IPS-NIHi7 (cell line): ENCODE data around the gene CSNK2A3.
A peak's percentile ranks its signal among the peaks of the same experiment; 100 is the strongest.

Source experiments
- DNase-seq: peaks from one replicate; pipeline ENCODE4 v3.0.0; 2012; ENCODE audit warnings: mixed read lengths; ENCODE audit errors: extremely low spot score

The CSNK2A3 gene

GRCh38 chr11:11335043-11335442 is 18.0 kb downstream of the CSNK2A3 start:
- DNase-seq, result no peak

DNA sequence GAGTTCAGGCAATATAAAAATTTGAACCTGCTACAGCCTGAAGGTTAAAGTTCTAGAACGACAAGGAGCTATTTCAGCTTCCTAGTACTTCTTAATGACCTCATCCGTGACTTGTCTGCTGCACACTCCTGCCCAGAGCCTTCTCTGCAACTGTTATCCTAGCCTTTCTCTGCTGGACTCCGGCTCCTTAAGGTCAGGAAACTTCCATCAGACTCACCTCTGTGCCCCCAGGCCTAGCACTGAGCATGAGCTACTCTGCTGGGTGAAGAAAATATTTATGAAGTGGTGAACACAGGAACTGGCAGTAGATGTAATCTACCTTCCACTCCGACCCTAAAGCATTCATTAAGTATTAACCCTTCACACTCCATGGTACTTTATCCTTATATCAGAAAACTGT is 18.4 kb downstream of the CSNK2A3 start:
- no peak for DNase-seq

DNA sequence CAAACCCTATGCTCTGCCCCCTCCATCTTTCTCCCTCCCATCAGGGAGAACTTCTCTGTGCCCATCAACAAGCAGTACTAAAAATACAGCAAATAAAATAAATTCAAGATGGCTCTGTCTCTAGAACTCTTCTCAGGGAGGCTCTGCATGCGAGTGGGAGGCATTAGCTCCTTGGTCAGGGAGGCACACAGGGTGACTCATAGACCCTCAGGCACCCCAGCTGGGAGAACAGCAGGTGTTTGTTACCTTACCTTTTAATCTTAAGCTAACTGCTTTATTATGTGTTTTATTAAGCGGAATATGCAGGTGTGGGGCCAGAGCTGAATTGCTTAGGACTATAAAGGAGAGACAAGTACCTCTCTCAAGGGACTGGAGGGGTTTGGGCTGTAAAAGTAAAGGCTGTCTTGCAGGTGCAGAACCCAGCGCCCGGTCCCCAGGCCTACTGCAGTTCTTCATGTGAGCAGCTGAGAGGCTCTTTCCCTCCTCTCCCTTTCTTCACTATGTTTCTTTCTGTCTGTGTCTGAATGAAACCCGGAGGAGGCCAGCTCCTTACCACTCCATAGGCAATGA is 20.8 kb downstream of the CSNK2A3 start:
- peak; percentile 31 for DNase-seq

DNA sequence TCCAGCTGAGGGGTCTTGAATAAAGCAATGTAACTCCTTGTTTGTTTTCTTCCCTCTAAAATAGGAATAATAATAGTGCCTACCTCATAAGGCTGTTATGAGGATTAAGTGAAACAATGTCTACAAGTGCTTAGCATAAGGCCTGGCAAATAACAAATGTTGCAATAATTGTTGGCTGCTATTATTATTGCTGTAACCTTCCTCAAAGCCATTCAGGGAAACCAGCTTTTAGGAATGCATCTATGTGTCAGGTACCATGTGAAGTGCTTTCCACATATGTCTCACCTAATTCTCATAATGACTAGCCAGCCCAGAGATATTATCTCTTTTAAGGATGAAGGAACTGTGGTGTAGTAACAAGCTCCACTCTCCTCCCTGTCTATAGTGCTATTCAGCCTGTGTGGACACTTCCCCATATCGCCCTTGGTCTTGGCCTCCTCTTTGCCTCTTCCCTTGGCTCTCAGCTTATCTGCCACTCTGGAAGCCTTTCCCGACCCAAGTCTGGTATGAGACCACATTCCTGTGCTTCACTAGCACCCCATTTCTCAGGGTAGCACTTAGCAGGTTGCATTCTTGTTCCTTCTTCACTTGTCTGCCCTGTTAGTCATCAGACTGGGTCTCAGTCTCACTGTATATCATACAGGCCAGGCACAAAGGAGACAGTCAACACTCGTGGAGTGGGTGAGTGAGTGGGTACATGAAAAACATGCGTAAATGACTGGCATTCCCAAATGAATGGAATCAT is 23.8 kb downstream of the CSNK2A3 start:
- DNase-seq, result no peak

- DNase-seq, result no peak
These were observed 29.0 kb downstream of the CSNK2A3 start for GRCh38 chr11:11324090-11324489.

GRCh38 chr11:11322101-11322500 is 30.9 kb downstream of the CSNK2A3 start:
- DNase-seq, result no peak

DNA sequence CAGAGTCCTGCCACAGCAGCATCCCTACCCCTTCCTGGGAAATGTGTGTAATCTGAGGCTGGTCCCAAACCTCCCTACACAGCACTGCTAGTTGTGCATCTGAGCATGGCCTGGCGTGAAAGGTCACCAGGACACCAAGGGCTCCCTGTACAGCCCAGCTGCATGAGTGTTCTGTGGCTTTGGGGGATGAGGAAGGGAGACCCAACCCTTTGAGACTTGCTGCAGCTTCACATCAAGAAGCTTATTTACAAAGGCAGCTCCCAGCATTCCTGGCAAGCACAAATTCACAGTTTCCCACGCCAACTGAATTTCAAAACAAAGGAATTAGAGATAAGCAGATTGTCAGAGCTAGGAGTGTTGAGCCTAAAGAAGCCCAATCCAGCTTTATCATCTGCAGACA is 32.2 kb downstream of the CSNK2A3 start:
- no peak for DNase-seq

DNA sequence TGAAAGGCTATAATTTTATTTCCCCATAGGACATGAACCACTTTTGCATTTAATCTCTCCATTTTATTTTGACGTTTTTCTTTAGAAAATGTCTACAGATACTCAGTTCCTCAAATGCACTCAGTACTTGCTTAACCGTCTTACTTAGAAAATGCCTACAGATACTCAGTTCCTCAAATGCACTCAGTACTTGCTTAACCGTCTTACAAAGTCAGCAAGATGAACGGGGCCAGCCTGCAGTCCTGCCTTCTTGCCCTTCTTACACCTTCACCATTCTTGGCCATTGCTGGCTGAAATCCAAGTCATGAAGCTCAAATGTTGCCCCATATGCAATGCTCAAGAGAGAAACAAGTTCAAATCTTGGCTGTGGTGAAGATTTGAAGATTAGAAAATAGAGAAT is 34.1 kb downstream of the CSNK2A3 start:
- no peak for DNase-seq

GRCh38 chr11:11318461-11318860 is 34.6 kb downstream of the CSNK2A3 start:
- no peak for DNase-seq

DNA sequence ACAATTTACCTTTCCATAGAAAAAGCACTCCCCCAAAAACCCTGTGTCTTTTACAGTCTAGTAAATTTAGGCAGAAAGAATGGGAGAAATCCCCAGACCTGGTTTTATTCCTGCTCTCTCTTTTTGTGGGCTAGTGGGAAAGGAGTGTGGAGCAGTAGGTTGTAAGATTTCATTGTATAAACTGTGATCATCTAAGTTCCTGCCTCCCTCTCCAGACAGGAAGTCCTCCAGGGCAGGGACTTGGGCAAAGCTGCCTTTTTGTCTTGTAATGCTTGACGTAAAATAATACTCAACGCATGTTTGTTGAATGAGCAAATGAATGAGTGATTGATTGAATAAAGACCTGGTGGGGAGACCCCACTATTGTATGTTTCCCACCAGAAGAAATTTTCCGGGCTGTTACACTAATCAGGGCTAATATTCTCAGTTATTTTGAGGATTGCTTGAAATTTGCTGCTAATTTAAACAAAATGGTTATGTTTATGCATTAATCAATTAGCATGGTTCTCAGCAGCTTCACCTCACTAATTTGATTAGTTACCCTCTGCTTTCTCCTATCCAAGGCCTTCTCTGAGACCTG is 36.3 kb downstream of the CSNK2A3 start:
- DNase-seq, result no peak

DNA sequence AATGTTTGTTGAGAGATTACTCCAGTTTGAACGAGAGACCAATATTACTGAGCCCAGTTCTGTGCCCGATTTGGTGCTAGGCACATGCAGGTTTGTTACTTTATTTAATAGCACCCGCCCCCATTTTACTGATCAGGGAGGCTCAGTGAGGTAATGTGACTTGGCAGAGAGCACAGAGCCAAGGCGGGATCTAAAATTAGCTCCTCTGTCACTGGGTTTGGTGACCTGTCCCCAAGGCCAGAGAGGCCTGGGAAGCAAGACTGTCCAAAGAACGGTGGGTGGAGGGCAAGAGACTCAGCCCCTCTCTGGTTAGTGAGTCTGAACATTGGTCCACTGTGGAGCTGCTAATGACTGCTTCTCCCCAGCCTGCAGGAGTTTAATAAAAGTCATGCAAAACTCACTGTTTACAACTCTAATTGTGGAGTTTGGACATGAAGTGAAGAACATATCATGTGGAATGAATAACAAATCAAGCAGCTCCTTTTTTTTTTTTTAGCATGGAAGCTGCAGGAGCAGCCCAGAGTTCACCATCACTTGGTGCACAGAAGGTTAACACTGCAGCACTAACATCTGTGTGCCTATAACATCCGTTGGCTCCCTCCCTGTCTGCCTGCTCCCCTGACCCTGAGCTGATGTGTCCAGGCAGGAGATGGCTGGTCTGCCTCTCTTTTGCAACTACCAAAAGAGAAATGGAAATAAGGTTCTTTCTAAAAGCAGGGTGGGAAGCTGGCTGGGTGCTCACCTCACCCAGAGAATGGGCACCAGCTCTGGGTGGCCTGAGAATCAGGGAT is 39.0 kb downstream of the CSNK2A3 start:
- no peak for DNase-seq

DNA sequence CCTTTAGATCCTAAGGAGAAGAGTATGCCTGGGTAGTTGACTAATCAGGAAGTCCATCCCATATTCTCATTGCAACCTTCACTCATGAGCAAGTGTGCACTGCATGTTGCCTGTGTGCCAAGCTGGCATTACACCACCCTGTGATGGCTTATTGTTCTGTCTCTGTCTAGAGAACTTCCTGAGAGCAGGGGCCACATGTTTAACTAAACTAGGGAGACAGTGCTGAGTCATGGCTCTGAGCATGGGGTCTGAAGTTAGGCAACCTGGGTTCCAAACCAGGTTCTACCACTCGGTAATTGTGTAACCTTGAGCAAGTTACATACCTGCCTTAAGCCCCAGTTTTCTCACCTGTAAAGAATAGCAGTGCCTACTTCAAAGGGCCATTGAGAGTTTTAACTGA is 39.6 kb downstream of the CSNK2A3 start:
- no peak for DNase-seq

DNA sequence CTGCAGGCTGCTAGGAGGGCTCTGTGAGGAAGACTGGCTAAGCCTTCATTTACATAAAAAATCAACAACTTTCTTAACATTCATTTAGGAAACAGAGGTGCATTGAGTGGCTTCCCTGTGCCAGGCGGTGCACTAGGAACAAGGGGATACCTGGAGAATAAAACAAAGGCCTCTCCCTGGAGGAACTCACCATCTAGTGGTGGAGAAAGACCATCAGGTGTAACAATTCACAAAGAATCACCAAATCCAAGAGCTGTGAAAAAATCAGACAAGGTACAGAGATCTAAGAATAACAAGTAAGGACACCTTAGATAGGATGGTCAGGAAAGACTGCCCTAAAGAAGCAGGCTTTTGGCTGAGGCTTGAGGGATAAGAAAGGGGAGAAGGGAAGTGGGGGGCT is 40.3 kb downstream of the CSNK2A3 start:
- peak; percentile 37 for DNase-seq

DNA sequence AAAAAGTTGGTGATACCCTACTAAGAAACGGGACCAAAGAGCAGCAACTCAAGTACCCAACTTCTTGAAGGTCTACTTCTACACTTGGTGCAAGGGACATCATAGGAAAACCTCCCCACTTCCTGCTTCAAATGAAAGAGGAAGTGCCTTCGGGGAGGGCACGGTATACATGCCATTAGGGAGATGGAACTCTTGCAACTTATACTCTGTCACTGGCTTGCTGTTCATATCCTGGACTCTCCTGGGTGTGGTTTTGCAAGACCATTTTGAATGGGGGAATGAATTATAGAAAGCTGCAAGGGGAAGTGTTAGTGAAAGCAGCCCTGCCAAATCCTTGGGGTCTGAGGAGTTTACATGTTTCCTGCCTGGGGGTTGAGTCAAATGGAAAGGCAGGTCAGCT is 41.9 kb downstream of the CSNK2A3 start:
- DNase-seq, result no peak

DNA sequence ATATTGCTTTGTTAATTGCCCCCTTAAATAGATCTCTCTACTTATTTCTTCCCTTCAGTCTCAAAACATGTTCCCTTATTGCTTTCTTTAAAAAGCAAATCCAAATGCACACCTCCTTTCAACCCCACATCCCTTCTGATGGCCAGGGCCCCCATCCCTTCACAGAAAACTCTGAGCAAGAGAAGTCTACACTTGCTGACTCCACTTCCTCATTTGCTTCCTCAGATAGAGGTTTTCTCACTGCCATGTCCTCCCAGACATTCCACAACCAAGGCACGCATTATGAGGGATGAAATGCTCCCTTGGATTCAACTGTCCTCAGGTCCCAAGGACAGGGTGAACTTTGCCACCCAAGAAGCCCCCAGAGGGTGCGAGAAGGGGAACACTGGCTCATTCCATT is 43.1 kb downstream of the CSNK2A3 start:
- DNase-seq, result no peak

- DNase-seq, result no peak
These were observed 44.8 kb downstream of the CSNK2A3 start for GRCh38 chr11:11308249-11308648.

DNA sequence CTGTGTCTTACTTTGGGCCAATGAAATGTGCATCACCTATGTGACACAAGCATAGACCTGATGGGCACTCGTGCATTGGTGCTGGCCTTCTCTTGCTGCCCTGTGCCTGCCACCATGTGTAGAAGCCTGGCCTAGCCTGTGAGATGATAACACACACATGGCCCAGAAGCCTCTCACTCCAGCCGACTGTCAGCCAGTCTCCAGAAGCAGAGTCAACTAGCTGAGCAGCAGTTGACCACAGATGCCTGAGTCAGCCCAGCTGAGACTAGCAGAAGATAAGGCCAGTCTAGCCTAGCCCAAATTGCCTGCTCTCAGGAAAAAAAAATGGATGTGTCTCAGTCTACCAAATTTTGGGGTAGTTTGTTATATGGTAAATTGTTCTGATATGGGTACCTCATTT is 46.2 kb downstream of the CSNK2A3 start:
- no peak for DNase-seq

DNA sequence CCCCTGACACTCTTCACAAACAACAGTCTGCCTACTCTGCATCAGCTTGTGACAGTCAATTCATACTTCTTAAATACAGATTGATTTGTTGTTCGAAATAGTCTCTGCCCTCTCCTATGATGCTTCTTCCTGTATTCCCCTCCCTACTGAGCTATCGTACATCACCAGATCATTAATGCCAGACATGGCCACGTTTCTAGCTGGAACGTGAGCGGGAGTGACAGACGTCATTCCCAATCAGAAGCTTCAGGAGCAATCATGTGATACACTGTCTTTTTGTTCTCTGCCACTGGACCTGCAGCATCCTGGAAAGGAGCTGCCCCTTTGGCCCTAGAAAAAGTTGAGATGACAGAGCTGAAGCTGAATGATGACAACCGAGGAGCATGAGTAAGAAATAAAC is 48.5 kb downstream of the CSNK2A3 start:
- DNase-seq, result no peak

- no peak for DNase-seq
These were observed 50.5 kb downstream of the CSNK2A3 start for GRCh38 chr11:11302565-11302964.
